ENCODE measurements around the gene PSORS1C2. TPM values are rescaled to one million over a fixed set of nuclear protein-coding genes. Genes with fewer than 3 reads are reported as not detected.

The PSORS1C2 gene
- total RNA-seq, 1 donor: not detected

DNA sequence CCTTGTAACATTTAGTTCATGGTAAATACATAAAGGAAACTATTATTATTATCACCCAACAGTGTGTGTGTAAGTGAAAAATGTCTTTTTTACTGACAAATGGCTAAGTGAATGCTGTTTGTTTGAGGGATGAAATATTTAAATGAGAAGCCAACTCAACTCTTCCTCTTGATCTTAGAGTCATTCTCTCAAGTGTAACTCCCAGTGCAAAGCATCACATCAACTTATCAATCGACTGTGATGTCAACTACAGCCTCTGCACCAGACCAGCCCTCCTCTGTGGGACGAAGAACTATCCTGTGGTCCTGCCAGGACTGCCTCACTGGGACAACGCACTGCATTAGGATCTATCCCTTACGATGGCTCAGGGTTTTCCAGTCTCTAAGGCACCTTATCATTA lies 31.8 kb downstream of the PSORS1C2 start:
- Histone ChIP-seq H3K9me3 (ENCODE audit: low read depth, low read length) (no peaks in the 10 kb centered on the region), H3K36me3 (ENCODE audit: insufficient read depth, low read length) (no peaks in the 10 kb centered on the region), H3K4me2 (ENCODE audit: insufficient read depth, low read length) (no peak overlapping the region), H3K4me3 (ENCODE audit: insufficient read depth, low read length) (no peak overlapping the region), H3K27me3 (ENCODE audit: insufficient read depth, low read length) (peaks cover 31% of the 10 kb centered on the region), H3K4me1 (ENCODE audit: insufficient read depth, low read length) (no peaks in the 10 kb centered on the region), H3K79me2 (ENCODE audit: insufficient read depth, low read length) (no peaks in the 10 kb centered on the region), H4K20me1 (ENCODE audit: insufficient read depth, low read length) (no peaks in the 10 kb centered on the region), H2AFZ (ENCODE audit: low read length) (no peak overlapping the region), H3K27ac (ENCODE audit: low read depth, low read length) (no peak overlapping the region)
- peak; percentile 9 for DNase-seq (ENCODE audit: insufficient read length, low spot score, missing footprints)
- TF ChIP-seq, protein P1, sequence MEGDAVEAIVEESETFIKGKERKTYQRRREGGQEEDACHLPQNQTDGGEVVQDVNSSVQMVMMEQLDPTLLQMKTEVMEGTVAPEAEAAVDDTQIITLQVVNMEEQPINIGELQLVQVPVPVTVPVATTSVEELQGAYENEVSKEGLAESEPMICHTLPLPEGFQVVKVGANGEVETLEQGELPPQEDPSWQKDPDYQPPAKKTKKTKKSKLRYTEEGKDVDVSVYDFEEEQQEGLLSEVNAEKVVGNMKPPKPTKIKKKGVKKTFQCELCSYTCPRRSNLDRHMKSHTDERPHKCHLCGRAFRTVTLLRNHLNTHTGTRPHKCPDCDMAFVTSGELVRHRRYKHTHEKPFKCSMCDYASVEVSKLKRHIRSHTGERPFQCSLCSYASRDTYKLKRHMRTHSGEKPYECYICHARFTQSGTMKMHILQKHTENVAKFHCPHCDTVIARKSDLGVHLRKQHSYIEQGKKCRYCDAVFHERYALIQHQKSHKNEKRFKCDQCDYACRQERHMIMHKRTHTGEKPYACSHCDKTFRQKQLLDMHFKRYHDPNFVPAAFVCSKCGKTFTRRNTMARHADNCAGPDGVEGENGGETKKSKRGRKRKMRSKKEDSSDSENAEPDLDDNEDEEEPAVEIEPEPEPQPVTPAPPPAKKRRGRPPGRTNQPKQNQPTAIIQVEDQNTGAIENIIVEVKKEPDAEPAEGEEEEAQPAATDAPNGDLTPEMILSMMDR (IDR thresholded peaks at IDR 0.05; ENCODE audit: extremely low read depth, low read depth, low read length): no peak

DNA sequence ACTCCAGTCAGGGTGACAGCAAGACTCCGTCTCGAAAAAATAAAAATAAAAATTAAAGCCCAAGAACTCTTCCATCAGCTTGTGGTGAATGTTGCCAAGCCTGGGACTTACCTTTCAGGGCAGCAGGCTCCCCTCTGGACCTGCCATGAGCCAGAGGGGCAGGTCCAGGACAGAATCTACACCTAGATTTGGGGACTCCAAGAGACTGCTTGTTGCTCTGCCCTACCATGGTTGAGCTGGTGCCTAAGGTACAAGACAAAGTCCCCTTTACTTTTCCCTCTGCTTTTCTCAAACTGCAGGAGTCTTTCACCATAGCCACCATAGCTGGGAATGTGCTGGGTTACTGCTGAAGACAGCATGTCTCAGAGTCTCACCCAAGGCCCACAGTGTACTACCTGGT lies 35.7 kb downstream of the PSORS1C2 start:
- no peak overlapping the region for H3K4me2 ChIP-seq (ENCODE audit: insufficient read depth, low read length)
- DNase-seq (ENCODE audit: insufficient read length, low spot score, missing footprints): no peak
- TF ChIP-seq, protein P1 (IDR thresholded peaks at IDR 0.05; ENCODE audit: extremely low read depth, low read depth, low read length): no peak
- no peak overlapping the region for H3K27ac ChIP-seq (ENCODE audit: low read depth, low read length)
- H3K36me3 ChIP-seq (ENCODE audit: insufficient read depth, low read length): no peaks in the 10 kb centered on the region
- peaks cover 6% of the 10 kb centered on the region for H3K27me3 ChIP-seq (ENCODE audit: insufficient read depth, low read length)
- H3K4me1 ChIP-seq (ENCODE audit: insufficient read depth, low read length): no peaks in the 10 kb centered on the region
- no peaks in the 10 kb centered on the region for H3K79me2 ChIP-seq (ENCODE audit: insufficient read depth, low read length)
- H4K20me1 ChIP-seq (ENCODE audit: insufficient read depth, low read length): no peaks in the 10 kb centered on the region
- H3K9me3 ChIP-seq (ENCODE audit: low read depth, low read length): no peaks in the 10 kb centered on the region
- H3K4me3 ChIP-seq (ENCODE audit: insufficient read depth, low read length): no peak overlapping the region
- H2AFZ ChIP-seq (ENCODE audit: low read length): no peak overlapping the region

DNA sequence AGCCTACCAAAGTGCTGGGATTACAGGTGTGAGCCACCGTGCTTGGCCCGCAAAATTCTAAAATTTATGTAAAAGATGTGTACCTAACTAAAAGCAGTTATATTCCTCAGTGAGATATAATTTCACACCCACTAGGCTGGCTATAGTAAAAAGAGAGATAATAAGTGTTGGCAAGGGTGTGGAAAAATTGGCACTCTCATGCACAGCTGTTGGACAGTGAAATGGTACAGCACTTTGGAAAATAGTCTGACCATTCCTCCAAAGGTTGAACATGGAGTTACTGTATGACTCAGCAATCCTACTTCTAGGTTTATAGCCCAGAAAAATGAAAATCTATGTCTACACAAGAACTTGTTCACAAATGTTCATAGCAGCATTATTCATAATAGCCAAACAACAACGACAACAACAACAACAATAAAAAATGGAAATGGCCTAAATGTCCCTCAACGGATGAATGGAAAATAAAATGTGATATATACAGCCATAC lies 40.4 kb downstream of the PSORS1C2 start:
- no peak overlapping the region for H3K27ac ChIP-seq (ENCODE audit: low read depth, low read length)
- H3K79me2 ChIP-seq (ENCODE audit: insufficient read depth, low read length): no peaks in the 10 kb centered on the region

DNA sequence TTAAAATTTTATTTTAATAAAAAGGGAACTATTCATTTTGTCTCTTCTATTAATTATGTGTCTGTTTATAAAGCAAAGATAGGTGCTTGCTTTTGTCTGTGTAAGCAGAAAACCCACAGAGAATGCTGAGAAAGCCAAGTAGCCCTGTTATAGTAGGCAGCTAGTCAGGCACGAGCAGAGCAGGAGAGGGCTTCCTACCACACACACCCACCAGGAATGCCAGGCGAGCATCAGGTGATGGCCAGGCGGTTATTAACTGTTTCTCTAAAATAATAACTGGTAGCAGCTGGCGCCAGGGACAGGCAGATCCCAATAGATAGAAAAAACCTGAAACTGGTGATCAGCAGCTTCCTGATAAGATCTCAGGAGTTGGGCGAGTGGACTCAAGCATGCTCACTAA lies 42.2 kb downstream of the PSORS1C2 start:
- H3K4me1 ChIP-seq (ENCODE audit: insufficient read depth, low read length): no peaks in the 10 kb centered on the region
- no peak overlapping the region for H3K4me2 ChIP-seq (ENCODE audit: insufficient read depth, low read length)
- no peaks in the 10 kb centered on the region for H3K36me3 ChIP-seq (ENCODE audit: insufficient read depth, low read length)
- DNase-seq (ENCODE audit: insufficient read length, low spot score, missing footprints): no peak
- H3K9me3 ChIP-seq (ENCODE audit: low read depth, low read length): no peaks in the 10 kb centered on the region
- TF ChIP-seq, protein P1 (IDR thresholded peaks at IDR 0.05; ENCODE audit: extremely low read depth, low read depth, low read length): no peak
- H3K27ac ChIP-seq (ENCODE audit: low read depth, low read length): no peak overlapping the region
- H2AFZ ChIP-seq (ENCODE audit: low read length): no peak overlapping the region
- no peak overlapping the region for H3K4me3 ChIP-seq (ENCODE audit: insufficient read depth, low read length)
- H3K27me3 ChIP-seq (ENCODE audit: insufficient read depth, low read length): no peaks in the 10 kb centered on the region
- H4K20me1 ChIP-seq (ENCODE audit: insufficient read depth, low read length): no peaks in the 10 kb centered on the region
- H3K79me2 ChIP-seq (ENCODE audit: insufficient read depth, low read length): no peaks in the 10 kb centered on the region

More for the DNA sequence above, 40.4 kb downstream of the PSORS1C2 start:
- TF ChIP-seq, protein P1 (IDR thresholded peaks at IDR 0.05; ENCODE audit: extremely low read depth, low read depth, low read length): no peak
- Histone ChIP-seq H3K9me3 (ENCODE audit: low read depth, low read length) (no peaks in the 10 kb centered on the region), H3K4me3 (ENCODE audit: insufficient read depth, low read length) (no peak overlapping the region), H3K4me1 (ENCODE audit: insufficient read depth, low read length) (no peaks in the 10 kb centered on the region), H3K27me3 (ENCODE audit: insufficient read depth, low read length) (no peaks in the 10 kb centered on the region), H4K20me1 (ENCODE audit: insufficient read depth, low read length) (no peaks in the 10 kb centered on the region), H3K36me3 (ENCODE audit: insufficient read depth, low read length) (no peaks in the 10 kb centered on the region), H3K4me2 (ENCODE audit: insufficient read depth, low read length) (no peak overlapping the region), H2AFZ (ENCODE audit: low read length) (no peak overlapping the region)
- DNase-seq (ENCODE audit: insufficient read length, low spot score, missing footprints): no peak
